ENCODE data around the gene TSPAN14.

GRCh38 chr10:80539421-80540031 is 85.4 kb downstream of the TSPAN14 start:
- TF ChIP-seq CTCF (IDR thresholded peaks at IDR 0.05) (no peak), POLR2A (IDR thresholded peaks at IDR 0.05) (no peak)

Measured in lower leg skin (tissue), 3 donors.